Measurements from ENCODE around the gene ENAH.
A peak's percentile ranks its signal among the peaks of the same experiment; 100 is the strongest.
"Not testable (repeated sequence)": the region's sequence is repeated elsewhere in the genome, so short reads cannot be mapped to it uniquely, and the experiment has no call there.

The ENAH gene

DNA sequence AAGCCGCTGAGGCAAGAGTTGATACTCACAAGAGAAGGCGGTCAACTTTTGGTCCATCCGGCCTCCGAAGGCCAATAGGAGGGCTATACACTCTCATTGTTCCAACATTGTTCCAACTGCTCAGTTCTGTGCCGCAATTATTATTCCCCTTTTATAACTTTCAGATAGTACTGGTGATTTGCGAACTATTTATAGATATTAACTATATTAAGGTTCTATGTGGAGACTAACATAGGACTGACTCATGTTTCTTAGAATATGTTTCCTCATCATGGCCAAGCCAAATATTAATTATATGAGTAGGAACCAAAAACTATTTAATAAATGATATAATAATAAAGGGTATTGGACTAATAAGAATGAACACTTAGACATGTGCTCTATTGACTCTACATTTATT, 128.4 kb downstream of the ENAH start:
- peaks cover 47% of the 10 kb centered on the region for H3K4me1 ChIP-seq (ENCODE audit: control insufficient read depth, insufficient read depth, low read length)
- H3K9ac ChIP-seq (ENCODE audit: low read depth, low read length), result no peak overlapping the region
- no peak overlapping the region for H3K27ac ChIP-seq (ENCODE audit: low read depth, low read length)
- H3K4me3 ChIP-seq (ENCODE audit: low read depth, low read length), result no peak overlapping the region
- no peaks in the 10 kb centered on the region for H3K27me3 ChIP-seq (ENCODE audit: control insufficient read depth, insufficient read depth, low read length)
- no peaks in the 10 kb centered on the region for H3K9me3 ChIP-seq (ENCODE audit: control insufficient read depth, insufficient read depth, low read length)
- H3K36me3 ChIP-seq (ENCODE audit: control insufficient read depth, insufficient read depth, low read length), result peaks cover 20% of the 10 kb centered on the region

DNA sequence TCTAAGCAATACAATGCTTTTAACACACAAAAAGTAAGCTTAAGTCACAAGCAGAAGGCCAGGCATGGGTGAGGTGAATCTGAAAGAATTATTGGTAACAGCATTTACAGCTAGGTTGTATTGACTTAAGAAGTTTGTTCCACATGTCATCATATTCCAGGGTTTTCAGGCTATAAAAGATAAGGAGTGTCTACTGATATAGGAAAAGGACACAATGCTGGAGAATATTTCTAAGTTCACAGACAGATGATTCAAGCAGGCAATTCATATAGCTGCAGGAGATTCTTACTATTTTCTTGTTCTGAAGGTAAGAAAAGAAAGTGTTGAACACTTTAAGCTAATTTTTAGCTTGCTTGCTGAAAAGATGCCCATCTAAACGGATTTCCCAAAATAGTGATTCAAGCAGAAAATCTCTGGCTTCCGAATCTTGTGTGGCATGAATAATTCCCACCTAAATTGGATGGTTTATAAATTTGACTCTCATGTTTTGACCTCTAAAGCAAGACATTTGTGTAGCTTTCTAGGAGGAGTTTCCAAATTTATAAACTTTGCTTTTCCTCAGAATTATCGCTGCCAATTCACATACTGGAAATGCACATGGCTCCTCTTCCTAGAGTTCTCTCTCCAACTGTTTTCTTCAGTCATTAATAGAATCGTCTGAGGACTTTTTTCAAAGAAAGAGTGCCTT, 129.5 kb downstream of the ENAH start:
- Histone ChIP-seq H3K27me3 (ENCODE audit: control insufficient read depth, insufficient read depth, low read length) (no peaks in the 10 kb centered on the region), H3K9me3 (ENCODE audit: control insufficient read depth, insufficient read depth, low read length) (no peaks in the 10 kb centered on the region), H3K4me1 (ENCODE audit: control insufficient read depth, insufficient read depth, low read length) (peaks cover 55% of the 10 kb centered on the region), H3K4me3 (ENCODE audit: low read depth, low read length) (no peak overlapping the region), H3K27ac (ENCODE audit: low read depth, low read length) (peak overlapping the region; percentile 20), H3K36me3 (ENCODE audit: control insufficient read depth, insufficient read depth, low read length) (peaks cover 19% of the 10 kb centered on the region), H3K9ac (ENCODE audit: low read depth, low read length) (no peak overlapping the region)

DNA sequence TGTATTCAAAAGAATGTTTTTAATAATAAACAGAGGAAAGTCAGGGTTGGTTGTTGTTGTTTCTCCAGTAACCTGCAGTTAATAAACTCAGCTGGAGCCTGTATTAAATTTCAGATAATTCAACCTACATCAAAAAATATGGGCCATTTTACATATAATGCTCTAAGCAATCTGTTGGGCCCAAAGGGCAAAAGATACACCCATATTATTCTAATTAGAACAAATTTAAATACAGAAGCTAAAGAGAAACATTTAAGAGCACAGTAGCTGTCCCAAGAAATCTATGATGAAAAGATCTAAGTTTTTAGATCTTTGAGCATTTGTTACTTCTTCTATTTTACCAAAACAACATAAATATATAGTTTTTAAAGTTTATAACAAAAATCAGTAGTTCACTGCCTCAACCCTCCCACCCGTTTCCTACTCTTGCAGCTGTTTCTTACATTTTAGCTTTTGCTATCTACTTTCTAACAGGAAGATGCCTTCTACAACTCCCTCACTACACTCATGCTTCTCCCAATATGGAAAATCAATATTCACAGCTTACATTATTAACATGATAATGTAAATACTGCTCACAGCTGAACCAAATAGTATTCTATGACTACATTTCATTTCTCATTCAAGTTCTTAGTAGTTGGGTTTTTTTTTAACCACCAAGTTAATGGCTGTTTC, 130.2 kb downstream of the ENAH start:
- no peak overlapping the region for H3K4me3 ChIP-seq (ENCODE audit: low read depth, low read length)
- H3K4me1 ChIP-seq (ENCODE audit: control insufficient read depth, insufficient read depth, low read length), result peaks cover 51% of the 10 kb centered on the region
- H3K9ac ChIP-seq (ENCODE audit: low read depth, low read length), result no peak overlapping the region
- no peak overlapping the region for H3K27ac ChIP-seq (ENCODE audit: low read depth, low read length)
- H3K27me3 ChIP-seq (ENCODE audit: control insufficient read depth, insufficient read depth, low read length), result no peaks in the 10 kb centered on the region
- no peaks in the 10 kb centered on the region for H3K9me3 ChIP-seq (ENCODE audit: control insufficient read depth, insufficient read depth, low read length)
- H3K36me3 ChIP-seq (ENCODE audit: control insufficient read depth, insufficient read depth, low read length), result peaks cover 20% of the 10 kb centered on the region

DNA sequence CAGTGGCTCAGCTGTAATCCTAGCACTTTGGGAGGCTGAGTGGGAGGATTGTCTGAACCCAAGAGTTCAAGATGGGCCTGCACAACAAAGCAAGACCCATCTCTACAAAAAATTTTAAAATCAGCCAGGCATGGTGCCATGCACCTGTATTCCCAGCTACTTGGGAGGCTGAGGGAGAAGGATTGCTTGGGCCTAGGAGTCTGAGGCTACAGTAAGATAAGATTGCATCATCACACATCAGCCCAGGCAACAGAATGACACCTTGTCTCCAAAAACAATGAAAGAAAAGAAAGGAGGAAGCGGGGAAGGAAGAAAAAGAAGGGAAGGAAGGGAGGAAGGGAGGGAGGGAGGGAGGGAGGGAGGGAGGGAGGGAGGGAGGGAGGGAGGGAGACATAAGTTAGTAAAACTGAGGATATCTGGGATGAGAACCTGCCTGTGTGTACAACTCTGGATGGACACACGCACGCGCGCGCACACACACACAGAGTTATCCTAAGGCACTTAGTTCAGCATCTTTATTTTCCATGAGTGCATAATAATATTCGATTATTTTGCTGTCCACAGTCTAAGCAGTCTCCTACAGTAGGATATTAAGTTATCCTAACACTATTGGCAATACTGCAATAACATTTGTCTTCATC, 132.2 kb downstream of the ENAH start:
- Histone ChIP-seq H3K9ac (ENCODE audit: low read depth, low read length) (no peak overlapping the region), H3K27me3 (ENCODE audit: control insufficient read depth, insufficient read depth, low read length) (no peaks in the 10 kb centered on the region), H3K27ac (ENCODE audit: low read depth, low read length) (no peak overlapping the region), H3K4me1 (ENCODE audit: control insufficient read depth, insufficient read depth, low read length) (peaks cover 42% of the 10 kb centered on the region), H3K9me3 (ENCODE audit: control insufficient read depth, insufficient read depth, low read length) (no peaks in the 10 kb centered on the region), H3K36me3 (ENCODE audit: control insufficient read depth, insufficient read depth, low read length) (peaks cover 29% of the 10 kb centered on the region), H3K4me3 (ENCODE audit: low read depth, low read length) (no peak overlapping the region)

DNA sequence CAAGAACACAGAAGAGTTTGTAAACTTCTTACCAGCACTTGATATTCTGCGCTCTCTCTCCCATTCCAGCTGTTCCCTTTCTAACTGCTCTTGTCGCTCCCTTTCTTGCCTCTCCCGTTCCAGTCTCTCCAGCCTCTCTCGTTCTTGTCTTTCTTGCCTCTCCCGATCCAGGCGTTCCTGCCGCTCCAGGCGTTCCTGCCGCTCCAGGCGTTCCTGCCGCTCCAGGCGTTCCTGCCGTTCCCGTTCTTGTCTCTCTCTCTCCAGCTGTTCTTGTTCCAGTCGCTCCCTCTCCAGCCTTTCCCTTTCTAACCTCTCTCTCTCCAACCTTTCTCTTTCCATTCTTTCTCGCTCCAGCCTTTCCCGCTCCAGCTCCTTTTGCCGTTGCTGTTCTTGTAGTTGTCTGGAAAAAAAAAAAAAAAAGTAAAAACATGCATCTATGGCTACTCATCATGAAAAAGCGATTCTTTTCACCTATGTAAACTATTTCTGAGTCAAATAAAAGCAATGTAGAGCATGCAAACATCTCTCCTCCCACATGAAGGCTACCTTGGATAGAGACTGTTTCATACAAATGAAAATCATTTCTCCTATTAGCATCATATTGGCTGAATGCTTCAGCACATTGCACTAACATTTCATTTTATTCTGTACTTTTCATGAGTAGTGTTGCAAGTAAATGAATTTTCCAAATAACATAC, 133.6 kb downstream of the ENAH start:
- Histone ChIP-seq H3K27me3 (ENCODE audit: control insufficient read depth, insufficient read depth, low read length) (no peaks in the 10 kb centered on the region), H3K4me3 (ENCODE audit: low read depth, low read length) (peak overlapping the region; percentile 44; the same call in 1 of the 2 replicates), H3K27ac (ENCODE audit: low read depth, low read length) (peak overlapping the region; percentile 0), H3K4me1 (ENCODE audit: control insufficient read depth, insufficient read depth, low read length) (peaks cover 41% of the 10 kb centered on the region), H3K36me3 (ENCODE audit: control insufficient read depth, insufficient read depth, low read length) (peaks cover 31% of the 10 kb centered on the region), H3K9ac (ENCODE audit: low read depth, low read length) (no peak overlapping the region), H3K9me3 (ENCODE audit: control insufficient read depth, insufficient read depth, low read length) (no peaks in the 10 kb centered on the region)

DNA sequence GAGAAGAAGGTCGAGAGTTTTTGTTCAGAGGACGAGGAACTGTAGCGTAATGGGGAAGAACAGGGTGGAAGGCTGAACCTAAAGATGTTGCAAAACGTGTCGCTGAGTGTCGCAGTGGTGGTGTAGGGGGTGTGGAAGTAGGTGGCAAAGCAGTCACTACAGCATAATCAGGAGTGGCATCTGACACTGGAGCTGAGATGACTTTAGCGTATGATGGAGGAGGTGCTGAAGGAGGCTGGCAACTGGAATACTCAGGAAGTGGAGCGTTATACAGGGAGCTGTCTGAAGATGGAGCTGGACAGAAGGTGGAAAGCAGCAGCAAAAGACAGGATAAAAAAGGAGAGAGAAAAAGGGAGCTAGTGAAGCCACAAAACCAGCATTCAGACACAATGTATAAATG, 135.2 kb downstream of the ENAH start:
- Histone ChIP-seq H3K4me1 (ENCODE audit: control insufficient read depth, insufficient read depth, low read length) (peaks cover 39% of the 10 kb centered on the region), H3K36me3 (ENCODE audit: control insufficient read depth, insufficient read depth, low read length) (peaks cover 43% of the 10 kb centered on the region)

DNA sequence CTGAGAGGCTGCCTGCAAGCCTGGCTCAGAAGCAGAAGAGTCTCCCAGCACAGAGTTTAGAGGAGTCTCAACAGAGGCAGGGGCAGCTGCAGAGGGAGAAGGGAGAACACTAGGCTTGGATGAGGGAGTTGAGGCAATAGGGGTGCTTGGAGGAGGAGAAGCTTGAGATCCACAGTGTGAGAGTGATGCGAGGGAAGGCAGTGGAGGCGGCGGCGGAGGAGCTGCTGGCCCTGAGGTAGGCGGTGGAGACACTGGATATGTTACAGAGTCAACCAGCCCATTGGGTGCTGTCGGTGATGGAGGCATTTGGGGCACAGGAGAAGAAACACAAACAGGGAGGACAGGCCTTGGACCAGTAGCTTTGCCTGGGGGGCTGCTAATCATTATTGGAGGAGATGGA, 135.7 kb downstream of the ENAH start:
- peaks cover 48% of the 10 kb centered on the region for H3K36me3 ChIP-seq (ENCODE audit: control insufficient read depth, insufficient read depth, low read length)
- no peaks in the 10 kb centered on the region for H3K27me3 ChIP-seq (ENCODE audit: control insufficient read depth, insufficient read depth, low read length)
- no peak overlapping the region for H3K27ac ChIP-seq (ENCODE audit: low read depth, low read length)
- H3K4me3 ChIP-seq (ENCODE audit: low read depth, low read length), result no peak overlapping the region
- peaks cover 42% of the 10 kb centered on the region for H3K4me1 ChIP-seq (ENCODE audit: control insufficient read depth, insufficient read depth, low read length)
- H3K9ac ChIP-seq (ENCODE audit: low read depth, low read length), result no peak overlapping the region
- no peaks in the 10 kb centered on the region for H3K9me3 ChIP-seq (ENCODE audit: control insufficient read depth, insufficient read depth, low read length)

More for the DNA sequence above, 135.2 kb downstream of the ENAH start:
- Histone ChIP-seq H3K4me3 (ENCODE audit: low read depth, low read length) (no peak overlapping the region), H3K27me3 (ENCODE audit: control insufficient read depth, insufficient read depth, low read length) (no peaks in the 10 kb centered on the region), H3K9ac (ENCODE audit: low read depth, low read length) (no peak overlapping the region), H3K9me3 (ENCODE audit: control insufficient read depth, insufficient read depth, low read length) (no peaks in the 10 kb centered on the region), H3K27ac (ENCODE audit: low read depth, low read length) (no peak overlapping the region)

DNA sequence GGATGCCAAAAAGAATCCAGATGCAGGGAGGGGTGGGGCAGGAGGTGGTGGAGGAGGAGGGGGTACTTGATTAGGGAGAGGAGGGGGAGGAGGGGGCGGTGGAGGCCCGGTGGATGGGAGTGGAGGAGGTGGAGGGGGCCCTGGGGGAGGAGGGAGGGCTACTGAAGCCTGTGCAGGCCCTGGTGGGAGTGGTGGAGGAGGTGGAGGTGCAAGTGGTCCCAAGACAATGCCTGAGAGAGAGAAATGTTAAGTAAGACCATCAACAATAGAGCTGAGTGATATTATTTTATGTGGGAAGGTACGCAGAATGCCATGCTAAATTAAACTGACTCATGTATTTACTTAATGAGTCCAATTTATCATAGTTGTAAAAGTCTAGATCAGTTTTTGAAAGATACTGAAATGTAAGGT, 138.2 kb downstream of the ENAH start:
- Histone ChIP-seq H3K9ac (ENCODE audit: low read depth, low read length) (no peak overlapping the region), H3K9me3 (ENCODE audit: control insufficient read depth, insufficient read depth, low read length) (no peaks in the 10 kb centered on the region), H3K27me3 (ENCODE audit: control insufficient read depth, insufficient read depth, low read length) (no peaks in the 10 kb centered on the region), H3K4me1 (ENCODE audit: control insufficient read depth, insufficient read depth, low read length) (peaks cover 47% of the 10 kb centered on the region), H3K27ac (ENCODE audit: low read depth, low read length) (no peak overlapping the region), H3K36me3 (ENCODE audit: control insufficient read depth, insufficient read depth, low read length) (peaks cover 61% of the 10 kb centered on the region), H3K4me3 (ENCODE audit: low read depth, low read length) (no peak overlapping the region)

DNA sequence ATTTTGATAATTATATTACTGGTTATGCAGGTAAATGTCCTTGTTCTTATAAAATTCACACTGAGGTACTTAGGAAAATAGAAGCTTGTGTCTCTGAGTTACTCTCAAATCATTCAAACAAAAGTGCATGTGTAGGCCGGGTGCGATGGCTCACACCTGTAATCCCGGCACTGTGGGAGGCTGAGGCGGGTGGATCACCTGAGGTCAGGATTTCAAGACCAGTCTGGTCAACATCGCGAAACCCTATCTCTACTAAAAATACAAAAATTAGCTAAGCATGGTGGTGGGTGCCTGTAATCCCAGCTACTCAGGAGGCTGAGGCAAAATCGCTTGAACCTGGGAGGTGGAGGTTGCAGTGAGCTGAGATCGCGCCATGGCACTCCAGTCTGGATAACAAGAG, 139.3 kb downstream of the ENAH start:
- Histone ChIP-seq H3K36me3 (ENCODE audit: control insufficient read depth, insufficient read depth, low read length) (peaks cover 54% of the 10 kb centered on the region), H3K4me1 (ENCODE audit: control insufficient read depth, insufficient read depth, low read length) (peaks cover 50% of the 10 kb centered on the region)
- H3K9ac ChIP-seq (ENCODE audit: low read depth, low read length); H3K4me3 ChIP-seq (ENCODE audit: low read depth, low read length); H3K9me3 ChIP-seq (ENCODE audit: control insufficient read depth, insufficient read depth, low read length); H3K27ac ChIP-seq (ENCODE audit: low read depth, low read length); H3K27me3 ChIP-seq (ENCODE audit: control insufficient read depth, insufficient read depth, low read length): not testable (repeated sequence)

DNA sequence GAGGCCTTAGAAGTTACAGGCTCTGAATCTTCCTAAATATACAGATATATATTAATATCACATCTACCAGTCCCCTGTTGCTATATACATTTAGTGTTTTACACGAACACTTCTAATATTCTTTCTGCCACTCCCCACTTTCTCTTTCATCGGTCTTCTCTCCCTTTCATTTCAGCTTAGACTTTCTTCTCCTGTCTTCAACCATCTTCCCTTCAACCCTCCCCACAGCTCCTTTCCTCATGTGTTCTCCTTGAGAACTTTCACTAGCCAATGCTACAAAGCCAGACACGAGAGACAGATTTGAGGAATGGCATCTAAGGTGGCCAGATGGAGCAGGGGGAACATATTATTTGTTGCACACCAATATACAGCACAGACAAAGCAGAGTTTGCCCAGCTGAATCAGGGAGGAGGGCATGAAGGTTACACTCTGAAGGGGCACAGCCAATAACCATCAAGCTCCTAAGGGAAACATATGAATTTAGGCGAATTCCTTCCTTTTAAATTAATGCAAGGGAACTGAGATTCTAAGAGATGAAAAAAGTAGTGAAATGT, 141.0 kb downstream of the ENAH start:
- peaks cover 54% of the 10 kb centered on the region for H3K36me3 ChIP-seq (ENCODE audit: control insufficient read depth, insufficient read depth, low read length)
- H3K27me3 ChIP-seq (ENCODE audit: control insufficient read depth, insufficient read depth, low read length), result no peaks in the 10 kb centered on the region
- no peak overlapping the region for H3K9ac ChIP-seq (ENCODE audit: low read depth, low read length)
- no peaks in the 10 kb centered on the region for H3K9me3 ChIP-seq (ENCODE audit: control insufficient read depth, insufficient read depth, low read length)
- no peak overlapping the region for H3K4me3 ChIP-seq (ENCODE audit: low read depth, low read length)
- H3K4me1 ChIP-seq (ENCODE audit: control insufficient read depth, insufficient read depth, low read length), result peaks cover 55% of the 10 kb centered on the region
- H3K27ac ChIP-seq (ENCODE audit: low read depth, low read length), result no peak overlapping the region
